CD14-positive monocyte (primary cell): ENCODE measurements around the gene NKD2. TPM values are rescaled to one million over a fixed set of nuclear protein-coding genes. Genes with fewer than 3 reads are reported as not detected.
"Not testable (repeated sequence)": the region's sequence is repeated elsewhere in the genome, so short reads cannot be mapped to it uniquely, and the experiment has no call there.

ENCODE experiments used
- DNase-seq, 3 donors: peaks; one replicate each; pipeline ENCODE4 v3.0.0-alpha.2; 2011 to 2022
- H2AFZ ChIP-seq: 2 replicates; pipeline ENCODE4 v1.6.0; 2012; ENCODE audit warnings: mild to moderate bottlenecking, low read depth, low read length, inconsistent platforms; ENCODE audit not compliant: insufficient read depth, poor library complexity, severe bottlenecking
- H3K27ac ChIP-seq, 2 donors: 1 replicate in 1 of 2; 2 replicates in 1 of 2; pipeline ENCODE4 v1.5.1; 2012 to 2013; ENCODE audit warnings: low read length in 2 of 2, control low read depth in 1 of 2, inconsistent platforms in 1 of 2, low read depth in 1 of 2, mild to moderate bottlenecking in 1 of 2
- H3K27me3 ChIP-seq, 2 donors: one replicate each; pipeline versions ENCODE4 v1.6.0 to v1.6.1; 2011 to 2013; ENCODE audit warnings: low read length in 2 of 2; ENCODE audit not compliant: control insufficient read depth in 2 of 2, insufficient read depth in 2 of 2
- H3K36me3 ChIP-seq, 2 donors: replicated peaks in 1 of 2; 1 replicate in 1 of 2; 2 replicates in 1 of 2; pipeline versions ENCODE4 v1.5.1 to v1.6.1; 2012 to 2013; ENCODE audit warnings: low read length in 2 of 2, control low read depth in 1 of 2, inconsistent platforms in 1 of 2, mild to moderate bottlenecking in 1 of 2; ENCODE audit not compliant: insufficient read depth in 2 of 2, control insufficient read depth in 1 of 2
- H3K4me1 ChIP-seq, 2 donors: 1 replicate in 1 of 2; 2 replicates in 1 of 2; pipeline versions ENCODE4 v1.5.1 to v1.6.1; 2012 to 2013; ENCODE audit warnings: low read length in 2 of 2, control low read depth in 1 of 2, inconsistent platforms in 1 of 2, mild to moderate bottlenecking in 1 of 2, moderate library complexity in 1 of 2; ENCODE audit not compliant: insufficient read depth in 2 of 2, control insufficient read depth in 1 of 2
- H3K4me2 ChIP-seq: replicated peaks from 2 replicates; pipeline ENCODE3; 2012; ENCODE audit warnings: low read length, moderate library complexity, mild to moderate bottlenecking; ENCODE audit not compliant: poor library complexity, severe bottlenecking; ENCODE audit errors: extremely low read depth
- H3K4me3 ChIP-seq, 3 experiments: fragments of 200-600 bp in 1 of 3; sonication (generic) in 1 of 3; replicated peaks in 1 of 3; 1 replicate in 2 of 3; 2 replicates in 1 of 3; pipeline ENCODE4 v1.5.1; 2011 to 2013; ENCODE audit warnings: low read length in 3 of 3, mild to moderate bottlenecking in 3 of 3, control low read depth in 2 of 3, low read depth in 2 of 3, inconsistent platforms in 1 of 3, moderate library complexity in 1 of 3
- H3K79me2 ChIP-seq: 2 replicates; pipeline ENCODE4 v1.6.0; 2012; ENCODE audit warnings: mild to moderate bottlenecking, control low read depth, inconsistent platforms, low read length, moderate library complexity; ENCODE audit not compliant: insufficient read depth
- H3K9ac ChIP-seq: 2 replicates; pipeline ENCODE4 v1.6.0; 2017; ENCODE audit warnings: low read length, mild to moderate bottlenecking; ENCODE audit not compliant: insufficient read depth, poor library complexity, severe bottlenecking
- H3K9me3 ChIP-seq, 2 donors: replicated peaks in 1 of 2; 1 replicate in 1 of 2; 2 replicates in 1 of 2; pipeline versions ENCODE4 v1.5.1 to v1.6.1; 2012 to 2013; ENCODE audit warnings: low read length in 2 of 2, control low read depth in 1 of 2; ENCODE audit not compliant: control insufficient read depth in 1 of 2, insufficient read depth in 1 of 2
- H4K20me1 ChIP-seq: 2 replicates; pipeline ENCODE4 v1.6.0; 2012; ENCODE audit warnings: mild to moderate bottlenecking, low read length, control low read depth, moderate library complexity; ENCODE audit not compliant: insufficient read depth
- H3K27ac Mint-ChIP-seq, 7 donors: one replicate each; pipeline ENCODE4 v1.8.0; 2020; ENCODE audit warnings: mild to moderate bottlenecking in 7 of 7, mixed read lengths in 7 of 7, moderate library complexity in 6 of 7, inconsistent platforms in 2 of 7
- H3K27me3 Mint-ChIP-seq, 3 donors: one replicate each; pipeline ENCODE4 v1.8.0; 2021 to 2022; ENCODE audit warnings: low read depth in 3 of 3, mild to moderate bottlenecking in 3 of 3, mixed read lengths in 3 of 3, moderate library complexity in 3 of 3, inconsistent platforms in 1 of 3
- H3K36me3 Mint-ChIP-seq, 2 donors: one replicate each; pipeline ENCODE4 v1.8.0; 2020; ENCODE audit warnings: mixed read lengths in 2 of 2, inconsistent platforms in 1 of 2, mild to moderate bottlenecking in 1 of 2
- H3K4me1 Mint-ChIP-seq: one replicate; pipeline ENCODE4 v1.8.0; 2020; ENCODE audit warnings: mild to moderate bottlenecking, mixed read lengths
- H3K4me3 Mint-ChIP-seq, 2 donors: one replicate each; pipeline ENCODE4 v1.8.0; 2020; ENCODE audit warnings: mild to moderate bottlenecking in 2 of 2, mixed read lengths in 2 of 2, moderate library complexity in 1 of 2
- H3K9me3 Mint-ChIP-seq, 7 donors: one replicate each; pipeline ENCODE4 v1.8.0; 2020 to 2022; ENCODE audit warnings: mixed read lengths in 7 of 7, mild to moderate bottlenecking in 6 of 7, moderate library complexity in 6 of 7, inconsistent platforms in 2 of 7
- WGBS: methylation state at CpG from one replicate; pipeline ENCODE4 v1.1.5; 2013; ENCODE audit warnings: missing lambda C conversion rate; ENCODE audit not compliant: insufficient coverage; 5-methylcytosine and 5-hydroxymethylcytosine counted together
- intact Hi-C, 2 donors: fragments of 100-400 bp; cut with micrococcal nuclease; formaldehyde crosslinking; loops; one replicate each; pipeline versions ENCODE4 v1.15.0 to v1.15.1; 2023
- polyA plus RNA-seq, 3 donors: library from polyadenylated mRNA; depleted of rRNA in 1 of 3; unstranded in 2 of 3; stranded (reverse) in 1 of 3; fragments of 300-500 nt in 2 of 3; fragments of >200 nt in 1 of 3; fragmentation: Illumina TruSeq in 2 of 3; gene quantifications; 1 replicate in 2 of 3; 2 replicates in 1 of 3; pipeline ENCODE4 v1.2.3, GENCODE V29; 2012 to 2021
- TF ChIP-seq, protein P1 (sequence below): fragments of 200-600 bp; IDR thresholded peaks from one replicate; pipeline ENCODE4 v1.8.0; 2022; ENCODE audit warnings: antibody characterized with exemption, mild to moderate bottlenecking

Gene NKD2
- polyA plus RNA-seq, 3 donors: not detected

DNA sequence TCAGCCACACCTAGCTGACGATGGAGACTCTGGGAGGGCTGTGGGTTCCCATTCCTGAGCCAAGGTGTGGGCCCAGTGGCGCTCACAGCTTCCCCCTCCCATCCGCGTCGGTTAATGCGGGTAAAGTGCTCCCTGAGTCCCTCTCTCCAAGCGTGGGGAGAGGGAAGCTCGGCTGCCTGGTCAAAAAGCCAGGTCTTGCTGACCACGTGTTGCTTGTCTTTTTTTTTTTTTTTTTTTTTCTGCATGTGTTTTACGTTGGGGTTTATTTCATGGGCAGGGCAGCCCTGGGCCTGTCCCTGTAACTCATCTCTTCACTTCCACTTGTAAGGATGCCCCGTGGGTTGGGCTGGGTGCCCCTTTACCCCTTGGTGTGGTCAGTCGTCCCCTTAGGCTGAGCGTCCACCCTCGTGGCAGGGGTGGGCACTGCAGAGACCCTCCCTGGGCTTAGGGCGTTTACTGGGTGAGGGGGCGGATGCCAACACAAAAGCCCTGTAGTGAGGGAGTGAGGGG, 11.9 kb downstream of the NKD2 start:
- Mint-ChIP-seq H3K27ac (no peak overlapping the region), H3K4me1 (no peaks in the 10 kb centered on the region), H3K4me3 (no peak overlapping the region), H3K36me3 (no peaks in the 10 kb centered on the region), H3K27me3 (peaks cover 0 to 5% (median 2%) of the 10 kb centered on the region in 3 donors), H3K9me3 (no peaks in the 10 kb centered on the region)
- Histone ChIP-seq H3K27me3 (no peaks in the 10 kb centered on the region), H2AFZ (no peak overlapping the region), H4K20me1 (no peaks in the 10 kb centered on the region), H3K27ac (no peak overlapping the region), H3K9ac (no peak overlapping the region), H3K4me2 (no peak overlapping the region), H3K4me1 (no peaks in the 10 kb centered on the region), H3K36me3 (no peaks in the 10 kb centered on the region), H3K9me3 (no peaks in the 10 kb centered on the region), H3K4me3 (no peak overlapping the region), H3K79me2 (no peaks in the 10 kb centered on the region)
- TF ChIP-seq, protein P1, sequence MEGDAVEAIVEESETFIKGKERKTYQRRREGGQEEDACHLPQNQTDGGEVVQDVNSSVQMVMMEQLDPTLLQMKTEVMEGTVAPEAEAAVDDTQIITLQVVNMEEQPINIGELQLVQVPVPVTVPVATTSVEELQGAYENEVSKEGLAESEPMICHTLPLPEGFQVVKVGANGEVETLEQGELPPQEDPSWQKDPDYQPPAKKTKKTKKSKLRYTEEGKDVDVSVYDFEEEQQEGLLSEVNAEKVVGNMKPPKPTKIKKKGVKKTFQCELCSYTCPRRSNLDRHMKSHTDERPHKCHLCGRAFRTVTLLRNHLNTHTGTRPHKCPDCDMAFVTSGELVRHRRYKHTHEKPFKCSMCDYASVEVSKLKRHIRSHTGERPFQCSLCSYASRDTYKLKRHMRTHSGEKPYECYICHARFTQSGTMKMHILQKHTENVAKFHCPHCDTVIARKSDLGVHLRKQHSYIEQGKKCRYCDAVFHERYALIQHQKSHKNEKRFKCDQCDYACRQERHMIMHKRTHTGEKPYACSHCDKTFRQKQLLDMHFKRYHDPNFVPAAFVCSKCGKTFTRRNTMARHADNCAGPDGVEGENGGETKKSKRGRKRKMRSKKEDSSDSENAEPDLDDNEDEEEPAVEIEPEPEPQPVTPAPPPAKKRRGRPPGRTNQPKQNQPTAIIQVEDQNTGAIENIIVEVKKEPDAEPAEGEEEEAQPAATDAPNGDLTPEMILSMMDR: no peak
- WGBS: 97% methylated on average over 5 of the region's 16 CpGs
- DNase-seq: no peak
- intact Hi-C loops: no loop called here

DNA sequence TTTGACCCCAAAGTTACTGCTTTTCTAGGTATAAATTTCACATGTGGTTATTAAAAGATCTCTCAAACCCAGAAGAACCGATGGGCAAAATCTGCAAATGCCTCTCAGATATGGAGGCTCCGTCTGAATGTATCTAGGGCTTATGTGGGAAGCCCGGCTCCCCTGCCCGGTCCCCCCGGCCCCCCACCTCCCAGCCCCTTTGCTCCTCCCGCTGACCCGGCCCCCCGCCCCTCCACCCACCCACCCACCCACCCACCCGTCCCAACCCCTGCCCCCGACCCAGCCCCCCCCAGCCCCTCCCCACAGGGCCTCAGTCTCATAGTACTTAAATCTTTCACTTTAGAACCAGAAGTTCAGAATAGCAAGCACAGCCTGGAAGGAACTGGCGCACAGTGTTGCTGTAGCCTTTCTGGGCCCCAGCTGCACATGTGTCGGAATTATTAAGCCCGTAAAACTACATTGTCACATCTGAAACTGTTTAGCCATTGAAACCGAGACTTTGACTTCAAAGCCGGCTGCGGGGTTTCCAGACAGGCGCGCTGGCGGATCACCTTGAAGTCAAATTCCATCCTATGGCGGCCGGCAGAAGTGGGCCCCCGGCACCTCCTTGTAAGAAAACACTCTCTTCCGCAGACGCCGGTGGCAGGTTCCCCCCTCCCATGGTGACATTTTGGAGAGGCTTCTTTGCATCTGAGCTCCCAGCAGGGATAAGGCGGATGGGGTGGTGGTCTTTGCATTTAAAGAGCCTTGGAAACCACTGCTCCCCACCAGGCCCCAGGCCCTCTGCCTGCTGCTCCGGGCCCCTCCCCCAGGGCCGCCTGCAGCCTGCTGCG, 12.8 kb downstream of the NKD2 start:
- no peak overlapping the region for H3K9ac ChIP-seq
- Mint-ChIP-seq H3K9me3 (no peaks in the 10 kb centered on the region), H3K4me1 (no peaks in the 10 kb centered on the region), H3K4me3 (no peak overlapping the region), H3K36me3 (no peaks in the 10 kb centered on the region), H3K27me3 (peaks cover 0 to 5% (median 3%) of the 10 kb centered on the region in 3 donors), H3K27ac (no peak overlapping the region)
- TF ChIP-seq, protein P1: no peak
- H3K9me3 ChIP-seq: no peaks in the 10 kb centered on the region
- intact Hi-C loops: no loop called here
- no peak overlapping the region for H2AFZ ChIP-seq
- no peaks in the 10 kb centered on the region for H3K4me1 ChIP-seq
- H3K27ac ChIP-seq: no peak overlapping the region
- H3K36me3 ChIP-seq: no peaks in the 10 kb centered on the region
- no peaks in the 10 kb centered on the region for H3K27me3 ChIP-seq
- no peak overlapping the region for H3K4me3 ChIP-seq
- no peaks in the 10 kb centered on the region for H4K20me1 ChIP-seq
- no peak overlapping the region for H3K4me2 ChIP-seq
- DNase-seq: no peak
- H3K79me2 ChIP-seq: no peaks in the 10 kb centered on the region
- 62% methylated on average over 15 of the region's 29 CpGs for WGBS

DNA sequence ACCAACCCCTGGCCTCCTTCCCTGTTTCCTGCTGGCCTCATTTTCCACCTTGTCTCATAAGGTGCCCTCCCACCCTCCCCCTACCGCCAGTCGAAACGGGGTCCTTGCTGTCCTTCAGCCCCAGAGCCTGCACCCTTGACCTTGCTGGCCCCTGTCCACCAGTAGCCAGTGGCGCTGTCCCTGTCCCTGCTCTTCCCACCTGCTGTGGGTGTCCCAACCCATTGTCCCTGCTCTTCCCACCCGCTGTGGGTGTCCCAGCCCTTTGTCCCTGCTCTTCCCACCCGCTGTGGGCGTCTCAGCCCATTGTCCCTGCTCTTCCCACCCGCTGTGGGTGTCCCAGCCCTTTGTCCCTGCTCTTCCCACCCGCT, 13.4 kb downstream of the NKD2 start:
- H2AFZ ChIP-seq, H3K27me3 ChIP-seq, intact Hi-C loops, H3K4me2 ChIP-seq, H3K27me3 Mint-ChIP-seq, H3K79me2 ChIP-seq, H3K36me3 Mint-ChIP-seq, H3K27ac ChIP-seq, H3K4me3 ChIP-seq, H3K9me3 Mint-ChIP-seq, H3K9ac ChIP-seq, H3K9me3 ChIP-seq, H3K4me1 ChIP-seq, H3K4me3 Mint-ChIP-seq, DNase-seq, H3K27ac Mint-ChIP-seq, H3K4me1 Mint-ChIP-seq, H3K36me3 ChIP-seq, H4K20me1 ChIP-seq: not testable (repeated sequence)
- WGBS: 100% methylated on average over 5 of the region's 9 CpGs
